CD4-positive, alpha-beta T cell (primary cell): ENCODE measurements around the gene GNG13. TPM values are rescaled to one million over a fixed set of nuclear protein-coding genes. Genes with fewer than 3 reads are reported as not detected.
A peak's percentile ranks its signal among the peaks of the same experiment; 100 is the strongest.

Source experiments
- ATAC-seq: fragments of 200-7000 bp; cut with Tn5 transposase; one replicate; pipeline ENCODE4 v1.10.0; 2022; ENCODE audit warnings: mild to moderate bottlenecking; ENCODE audit not compliant: poor library complexity
- CTCF ChIA-PET: fragments of 350-600 bp; sonication (Branson Sonifier 250); formaldehyde crosslinking; loops from one replicate; lab custom pipeline; 2021; ENCODE audit warnings: antibody characterized with exemption, inconsistent platforms; lab: Charles Lee
- POLR2A ChIA-PET: fragments of 350-600 bp; sonication (Branson Sonifier 250); formaldehyde crosslinking; loops from one replicate; lab custom pipeline; 2021; ENCODE audit warnings: antibody characterized with exemption, inconsistent platforms; lab: Charles Lee
- DNase-seq, 14 experiments: peaks; one replicate each; pipeline ENCODE4 v3.0.0-alpha.2; 2013 to 2020; ENCODE audit warnings: mixed read lengths in 2 of 14
- H3K27ac ChIP-seq, 2 donors: one replicate each; pipeline versions ENCODE4 v1.5.1 to v1.7.0; 2013; ENCODE audit warnings: low read length in 2 of 2, low read depth in 1 of 2, mild to moderate bottlenecking in 1 of 2
- H3K27me3 ChIP-seq, 2 experiments: 1 replicate in 1 of 2; 2 replicates in 1 of 2; pipeline versions ENCODE4 v1.6.1 to v1.7.0; 2013; ENCODE audit warnings: low read length in 2 of 2, control low read depth in 1 of 2, mild to moderate bottlenecking in 1 of 2, moderate library complexity in 1 of 2; ENCODE audit not compliant: insufficient read depth in 2 of 2, control insufficient read depth in 1 of 2
- H3K36me3 ChIP-seq: one replicate; pipeline ENCODE4 v1.6.1; 2013; ENCODE audit warnings: low read length, control low read depth; ENCODE audit not compliant: insufficient read depth
- H3K4me1 ChIP-seq: one replicate; pipeline ENCODE4 v1.6.1; 2013; ENCODE audit warnings: low read length, control low read depth; ENCODE audit not compliant: insufficient read depth
- H3K4me3 ChIP-seq: one replicate; pipeline ENCODE4 v1.5.1; 2013; ENCODE audit warnings: mild to moderate bottlenecking, low read length, moderate library complexity
- H3K9me3 ChIP-seq, 2 experiments: 1 replicate in 1 of 2; 2 replicates in 1 of 2; pipeline versions ENCODE4 v1.6.1 to v1.7.0; 2013; ENCODE audit warnings: low read length in 2 of 2, mild to moderate bottlenecking in 2 of 2, control low read depth in 1 of 2, moderate library complexity in 1 of 2; ENCODE audit not compliant: control insufficient read depth in 1 of 2, insufficient read depth in 1 of 2
- H3K27ac Mint-ChIP-seq: one replicate; pipeline ENCODE4 v1.8.0; 2020; ENCODE audit warnings: mixed read lengths
- H3K27me3 Mint-ChIP-seq: one replicate; pipeline ENCODE4 v1.8.0; 2021; ENCODE audit warnings: mixed read lengths
- H3K36me3 Mint-ChIP-seq: one replicate; pipeline ENCODE4 v1.8.0; 2021; ENCODE audit warnings: low read depth, mixed read lengths
- H3K4me1 Mint-ChIP-seq: one replicate; pipeline ENCODE4 v1.8.0; 2021; ENCODE audit warnings: low read depth, mixed read lengths
- H3K4me3 Mint-ChIP-seq: one replicate; pipeline ENCODE4 v1.8.0; 2020; ENCODE audit warnings: mild to moderate bottlenecking, mixed read lengths
- H3K9me3 Mint-ChIP-seq: one replicate; pipeline ENCODE4 v1.8.0; 2020; ENCODE audit warnings: mixed read lengths
- intact Hi-C, 2 experiments: fragments of 100-400 bp; cut with DNase I in 1 of 2; cut with micrococcal nuclease in 1 of 2; formaldehyde crosslinking; loops; one replicate each; pipeline versions ENCODE4 v1.15.1 to v1.9.0; 2023 to 2025; cut with DNase I, micrococcal nuclease
- total RNA-seq, 174 experiments: library from RNA in 2 of 174; stranded (reverse) in 2 of 174; gene quantifications; one replicate each; pipeline ENCODE4 v1.2.3 and lab custom pipeline; 2021 to 2026
- TF ChIP-seq, protein P1 (sequence below): fragments of 200-600 bp; IDR thresholded peaks from one replicate; pipeline ENCODE4 v1.8.0; 2022; ENCODE audit warnings: antibody characterized with exemption, mild to moderate bottlenecking

Gene GNG13
- total RNA-seq, 2 experiments from 2014 or later = not detected

DNA sequence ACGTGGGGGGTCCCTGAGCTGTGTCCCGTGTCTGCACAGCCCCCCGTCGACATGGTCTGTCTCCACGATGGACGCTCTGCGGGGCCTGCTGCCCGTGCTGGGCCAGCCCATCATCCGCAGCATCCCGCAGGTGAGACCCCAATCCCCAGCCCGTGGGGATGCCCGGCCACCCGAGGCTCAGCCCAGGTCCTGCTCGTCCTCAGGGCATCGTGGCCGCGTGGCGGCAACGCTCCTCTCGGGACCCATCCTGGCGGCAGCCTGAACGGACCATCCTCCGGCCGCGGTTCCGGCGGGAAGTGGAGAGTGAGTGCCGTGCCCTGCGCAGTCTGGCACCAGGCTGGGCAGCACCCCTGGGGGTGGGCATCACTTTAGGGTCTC lies 35.1 kb downstream of the GNG13 start:
- intact Hi-C loops = no loop called here
- no peaks in the 10 kb centered on the region for H3K9me3 ChIP-seq
- ATAC-seq (no peak), DNase-seq (no peak)
- H3K4me3 ChIP-seq = no peak overlapping the region
- peaks cover 0 to 2% of the 10 kb centered on the region in 2 experiments for H3K27me3 ChIP-seq
- TF ChIP-seq, protein P1, sequence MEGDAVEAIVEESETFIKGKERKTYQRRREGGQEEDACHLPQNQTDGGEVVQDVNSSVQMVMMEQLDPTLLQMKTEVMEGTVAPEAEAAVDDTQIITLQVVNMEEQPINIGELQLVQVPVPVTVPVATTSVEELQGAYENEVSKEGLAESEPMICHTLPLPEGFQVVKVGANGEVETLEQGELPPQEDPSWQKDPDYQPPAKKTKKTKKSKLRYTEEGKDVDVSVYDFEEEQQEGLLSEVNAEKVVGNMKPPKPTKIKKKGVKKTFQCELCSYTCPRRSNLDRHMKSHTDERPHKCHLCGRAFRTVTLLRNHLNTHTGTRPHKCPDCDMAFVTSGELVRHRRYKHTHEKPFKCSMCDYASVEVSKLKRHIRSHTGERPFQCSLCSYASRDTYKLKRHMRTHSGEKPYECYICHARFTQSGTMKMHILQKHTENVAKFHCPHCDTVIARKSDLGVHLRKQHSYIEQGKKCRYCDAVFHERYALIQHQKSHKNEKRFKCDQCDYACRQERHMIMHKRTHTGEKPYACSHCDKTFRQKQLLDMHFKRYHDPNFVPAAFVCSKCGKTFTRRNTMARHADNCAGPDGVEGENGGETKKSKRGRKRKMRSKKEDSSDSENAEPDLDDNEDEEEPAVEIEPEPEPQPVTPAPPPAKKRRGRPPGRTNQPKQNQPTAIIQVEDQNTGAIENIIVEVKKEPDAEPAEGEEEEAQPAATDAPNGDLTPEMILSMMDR = no peak
- H3K9me3 Mint-ChIP-seq = no peaks in the 10 kb centered on the region
- H3K27ac Mint-ChIP-seq = no peak overlapping the region
- H3K36me3 Mint-ChIP-seq = no peaks in the 10 kb centered on the region
- ChIA-PET POLR2A (no interaction called here), CTCF (no interaction called here)
- H3K36me3 ChIP-seq = no peaks in the 10 kb centered on the region
- no peaks in the 10 kb centered on the region for H3K4me1 ChIP-seq
- no peak overlapping the region for H3K27ac ChIP-seq
- H3K4me1 Mint-ChIP-seq = no peaks in the 10 kb centered on the region
- no peaks in the 10 kb centered on the region for H3K27me3 Mint-ChIP-seq
- no peak overlapping the region for H3K4me3 Mint-ChIP-seq

DNA sequence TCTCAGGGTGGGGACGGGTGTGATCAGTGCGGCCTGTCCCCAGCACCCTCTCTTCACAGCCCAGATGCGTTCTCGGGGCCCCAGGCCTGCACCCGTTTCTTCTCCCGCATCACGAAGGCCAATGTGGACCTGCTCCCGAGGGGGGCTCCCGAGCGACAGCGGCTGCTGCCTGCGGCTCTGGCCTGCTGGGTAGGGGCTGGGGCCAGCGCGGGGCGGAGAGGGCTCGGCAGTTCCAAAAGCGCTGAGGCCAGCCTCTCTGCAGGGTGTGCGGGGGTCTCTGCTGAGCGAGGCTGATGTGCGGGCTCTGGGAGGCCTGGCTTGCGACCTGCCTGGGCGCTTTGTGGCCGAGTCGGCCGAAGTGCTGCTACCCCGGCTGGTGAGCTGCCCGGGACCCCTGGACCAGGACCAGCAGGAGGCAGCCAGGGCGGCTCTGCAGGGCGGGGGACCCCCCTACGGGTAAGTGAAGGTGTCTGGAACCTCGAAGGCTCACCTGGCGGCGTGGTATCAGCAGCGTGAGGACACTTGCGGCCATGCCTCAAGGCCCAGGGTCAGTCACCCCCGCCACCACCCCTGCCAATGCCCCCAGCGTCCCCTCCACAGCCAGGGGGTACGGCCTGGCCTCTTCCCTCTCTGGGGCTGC lies 35.6 kb downstream of the GNG13 start:
- Histone ChIP-seq H3K4me3 (no peak overlapping the region), H3K4me1 (no peaks in the 10 kb centered on the region), H3K27me3 (peaks cover 0 to 2% of the 10 kb centered on the region in 2 experiments), H3K27ac (no peak overlapping the region), H3K9me3 (no peaks in the 10 kb centered on the region), H3K36me3 (no peaks in the 10 kb centered on the region)
- Mint-ChIP-seq H3K4me1 (no peaks in the 10 kb centered on the region), H3K27ac (no peak overlapping the region), H3K36me3 (no peaks in the 10 kb centered on the region), H3K4me3 (no peak overlapping the region), H3K9me3 (no peaks in the 10 kb centered on the region), H3K27me3 (no peaks in the 10 kb centered on the region)
- CTCF ChIA-PET = no interaction called here
- TF ChIP-seq, protein P1 = no peak
- intact Hi-C loops = no loop called here
- POLR2A ChIA-PET = no interaction called here
- peak in 2 of 14 experiments; percentile 4 to 20 for DNase-seq
- ATAC-seq = no peak

DNA sequence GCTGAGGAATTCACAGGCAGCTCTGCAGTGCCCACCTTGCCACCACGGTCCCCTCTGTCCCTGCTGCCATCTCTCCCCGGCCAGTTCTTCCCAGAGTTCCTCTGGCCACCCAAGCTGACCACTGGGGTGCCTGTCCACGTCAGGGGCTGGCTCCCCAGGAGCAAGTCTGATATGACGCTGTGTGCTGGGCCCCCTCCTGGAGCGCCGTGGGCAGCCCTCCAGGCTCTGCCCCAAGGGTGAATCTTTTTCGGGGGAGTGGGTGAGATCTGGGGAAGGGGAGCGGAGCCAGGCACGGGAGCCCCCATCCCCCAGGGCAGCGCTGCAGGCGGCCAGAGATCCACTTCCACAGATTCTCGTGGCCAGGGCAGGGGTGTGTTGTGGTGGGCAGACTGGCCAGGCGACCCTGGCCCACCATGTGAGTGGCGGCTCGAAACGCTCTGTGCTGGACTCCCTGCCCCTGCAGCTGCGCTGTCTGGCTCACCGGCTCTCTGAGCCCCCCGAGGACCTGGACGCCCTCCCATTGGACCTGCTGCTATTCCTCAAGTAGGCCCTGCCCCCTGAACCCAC lies 36.3 kb downstream of the GNG13 start:
- H3K27me3 Mint-ChIP-seq = no peaks in the 10 kb centered on the region
- ATAC-seq = no peak
- no peak overlapping the region for H3K4me3 ChIP-seq
- H3K4me3 Mint-ChIP-seq = no peak overlapping the region
- no peaks in the 10 kb centered on the region for H3K36me3 Mint-ChIP-seq
- no peaks in the 10 kb centered on the region for H3K9me3 ChIP-seq
- no peaks in the 10 kb centered on the region for H3K4me1 Mint-ChIP-seq
- no peaks in the 10 kb centered on the region for H3K36me3 ChIP-seq
- TF ChIP-seq, protein P1 = no peak
- intact Hi-C loops = no loop called here
- peaks cover 0 to 1% of the 10 kb centered on the region in 2 experiments for H3K27me3 ChIP-seq
- no peaks in the 10 kb centered on the region for H3K9me3 Mint-ChIP-seq
- DNase-seq = peak in 1 of 14 experiments; percentile 8
- H3K27ac Mint-ChIP-seq = no peak overlapping the region
- H3K27ac ChIP-seq = no peak overlapping the region
- POLR2A ChIA-PET = no interaction called here
- CTCF ChIA-PET = no interaction called here
- no peaks in the 10 kb centered on the region for H3K4me1 ChIP-seq
